Measurements from ENCODE around the gene C2CD5. TPM values are rescaled to one million over a fixed set of nuclear protein-coding genes. Genes with fewer than 3 reads are reported as not detected.

C2CD5 gene
- total RNA-seq, 1 donor from 2014 or later: 41.8 TPM

GRCh38 chr12:22408610-22409376 is 135.5 kb downstream of the C2CD5 start:
- Histone ChIP-seq H3K36me3 (ENCODE audit: control insufficient read depth in 3 of 3, insufficient read depth in 3 of 3, low read length in 3 of 3) (no peaks in the 10 kb centered on the region), H3K27ac (ENCODE audit: low read depth, low read length) (no peak overlapping the region)

GRCh38 chr12:22407397-22407796 is 136.9 kb downstream of the C2CD5 start:
- Histone ChIP-seq H3K36me3 (ENCODE audit: control insufficient read depth in 3 of 3, insufficient read depth in 3 of 3, low read length in 3 of 3) (no peaks in the 10 kb centered on the region), H3K9me3 (ENCODE audit: control insufficient read depth in 3 of 3, low read length in 3 of 3) (no peaks in the 10 kb centered on the region), H3K4me1 (ENCODE audit: control insufficient read depth in 3 of 3, insufficient read depth in 3 of 3, low read length in 3 of 3) (no peaks in the 10 kb centered on the region), H3K27me3 (ENCODE audit: control insufficient read depth in 3 of 3, insufficient read depth in 3 of 3, low read length in 3 of 3) (no peaks in the 10 kb centered on the region), H3K27ac (ENCODE audit: low read depth, low read length) (no peak overlapping the region), H3K4me3 (ENCODE audit: low read length in 3 of 3) (no peak overlapping the region), H3K9ac (ENCODE audit: low read depth in 1 of 3, low read length in 3 of 3) (no peak overlapping the region)

More at GRCh38 chr12:22408610-22409376, 135.5 kb downstream of the C2CD5 start:
- Histone ChIP-seq H3K9ac (ENCODE audit: low read depth in 1 of 3, low read length in 3 of 3) (no peak overlapping the region), H3K9me3 (ENCODE audit: control insufficient read depth in 3 of 3, low read length in 3 of 3) (no peaks in the 10 kb centered on the region), H3K4me3 (ENCODE audit: low read length in 3 of 3) (no peak overlapping the region), H3K27me3 (ENCODE audit: control insufficient read depth in 3 of 3, insufficient read depth in 3 of 3, low read length in 3 of 3) (no peaks in the 10 kb centered on the region), H3K4me1 (ENCODE audit: control insufficient read depth in 3 of 3, insufficient read depth in 3 of 3, low read length in 3 of 3) (no peaks in the 10 kb centered on the region)

- no peaks in the 10 kb centered on the region for H3K27me3 ChIP-seq (ENCODE audit: control insufficient read depth in 3 of 3, insufficient read depth in 3 of 3, low read length in 3 of 3)
- H3K4me3 ChIP-seq (ENCODE audit: low read length in 3 of 3): no peak overlapping the region
- H3K9me3 ChIP-seq (ENCODE audit: control insufficient read depth in 3 of 3, low read length in 3 of 3): no peaks in the 10 kb centered on the region
- no peaks in the 10 kb centered on the region for H3K4me1 ChIP-seq (ENCODE audit: control insufficient read depth in 3 of 3, insufficient read depth in 3 of 3, low read length in 3 of 3)
- no peaks in the 10 kb centered on the region for H3K36me3 ChIP-seq (ENCODE audit: control insufficient read depth in 3 of 3, insufficient read depth in 3 of 3, low read length in 3 of 3)
- H3K27ac ChIP-seq (ENCODE audit: low read depth, low read length): no peak overlapping the region
- H3K9ac ChIP-seq (ENCODE audit: low read depth in 1 of 3, low read length in 3 of 3): no peak overlapping the region
Measured at GRCh38 chr12:22406627-22407026, 137.7 kb downstream of the C2CD5 start.

- no peak overlapping the region for H3K27ac ChIP-seq (ENCODE audit: low read depth, low read length)
- no peaks in the 10 kb centered on the region for H3K9me3 ChIP-seq (ENCODE audit: control insufficient read depth in 3 of 3, low read length in 3 of 3)
- H3K9ac ChIP-seq (ENCODE audit: low read depth in 1 of 3, low read length in 3 of 3): no peak overlapping the region
Measured at GRCh38 chr12:22399464-22400180, 144.7 kb downstream of the C2CD5 start.

More at GRCh38 chr12:22399464-22400180, 144.7 kb downstream of the C2CD5 start:
- Histone ChIP-seq H3K27me3 (ENCODE audit: control insufficient read depth in 3 of 3, insufficient read depth in 3 of 3, low read length in 3 of 3) (no peaks in the 10 kb centered on the region), H3K36me3 (ENCODE audit: control insufficient read depth in 3 of 3, insufficient read depth in 3 of 3, low read length in 3 of 3) (no peaks in the 10 kb centered on the region), H3K4me3 (ENCODE audit: low read length in 3 of 3) (no peak overlapping the region), H3K4me1 (ENCODE audit: control insufficient read depth in 3 of 3, insufficient read depth in 3 of 3, low read length in 3 of 3) (no peaks in the 10 kb centered on the region)

Other genes starting within 250 kb of the C2CD5 start
- 5.2 TPM for gene ST8SIA1, start 209.8 kb downstream of the C2CD5 start, total RNA-seq
- 24.0 TPM for gene ETNK1, start 80.6 kb upstream of the C2CD5 start, total RNA-seq

All from skeletal muscle tissue (tissue), 4 donors.